NCI-H446 treated with DMSO at 0.1 percent for 48 hours (cell line): ENCODE measurements around the gene COL13A1.

Source experiments
- DNase-seq: peaks from one replicate; lab custom pipeline; 2025; lab: John Stamatoyannopoulos, UW

COL13A1 gene

GRCh38 chr10:69847458-69847857 is 45.8 kb downstream of the COL13A1 start:
- no peak for DNase-seq

GRCh38 chr10:69847883-69848282 is 46.2 kb downstream of the COL13A1 start:
- no peak for DNase-seq

- DNase-seq: no peak
Measured at GRCh38 chr10:69848454-69848853, 46.7 kb downstream of the COL13A1 start.

GRCh38 chr10:69849825-69850224 is 48.1 kb downstream of the COL13A1 start:
- no peak for DNase-seq

GRCh38 chr10:69850440-69850839 is 48.7 kb downstream of the COL13A1 start:
- DNase-seq: no peak

- no peak for DNase-seq
Measured at GRCh38 chr10:69851306-69851705, 49.6 kb downstream of the COL13A1 start.

GRCh38 chr10:69853064-69853463 is 51.4 kb downstream of the COL13A1 start:
- no peak for DNase-seq

- no peak for DNase-seq
Measured at GRCh38 chr10:69854511-69855345, 53.0 kb downstream of the COL13A1 start.

GRCh38 chr10:69855346-69856111 is 53.8 kb downstream of the COL13A1 start:
- DNase-seq: no peak

- no peak for DNase-seq
Measured at GRCh38 chr10:69856601-69857166, 55.0 kb downstream of the COL13A1 start.

- no peak for DNase-seq
Measured at GRCh38 chr10:69858201-69858600, 56.5 kb downstream of the COL13A1 start.

- no peak for DNase-seq
Measured at GRCh38 chr10:69860271-69860670, 58.6 kb downstream of the COL13A1 start.

GRCh38 chr10:69861251-69862240 is 59.8 kb downstream of the COL13A1 start:
- peak; percentile 36 for DNase-seq

- DNase-seq: no peak
Measured at GRCh38 chr10:69862882-69863530, 61.3 kb downstream of the COL13A1 start.

- DNase-seq: no peak
Measured at GRCh38 chr10:69863580-69863979, 61.9 kb downstream of the COL13A1 start.

- DNase-seq: no peak
Measured at GRCh38 chr10:69864321-69864720, 62.6 kb downstream of the COL13A1 start.

GRCh38 chr10:69865450-69865849 is 63.7 kb downstream of the COL13A1 start:
- DNase-seq: no peak

- DNase-seq: no peak
Measured at GRCh38 chr10:69866246-69866687, 64.6 kb downstream of the COL13A1 start.

- no peak for DNase-seq
Measured at GRCh38 chr10:69866688-69867461, 65.2 kb downstream of the COL13A1 start.
